NCI-H345 treated with DMSO at 0.1 percent for 48 hours (cell line): ENCODE measurements around the gene AKAIN1.

Source experiments
- DNase-seq: peaks from one replicate; lab custom pipeline; 2025; ENCODE audit not compliant: unreplicated experiment; lab: John Stamatoyannopoulos, UW

AKAIN1 gene

GRCh38 chr18:5097116-5097703 is 99.8 kb downstream of the AKAIN1 start:
- DNase-seq = no peak

GRCh38 chr18:5095239-5095638 is 101.8 kb downstream of the AKAIN1 start:
- DNase-seq = no peak

- no peak for DNase-seq
These were observed 103.2 kb downstream of the AKAIN1 start for GRCh38 chr18:5093902-5094301.
